ENCODE results near the gene FAIM2. TPM values are rescaled to one million over a fixed set of nuclear protein-coding genes. Genes with fewer than 3 reads are reported as not detected.

Gene FAIM2
- total and polyA plus RNA-seq, 2 donors = 0.24 to 0.41 TPM

DNA sequence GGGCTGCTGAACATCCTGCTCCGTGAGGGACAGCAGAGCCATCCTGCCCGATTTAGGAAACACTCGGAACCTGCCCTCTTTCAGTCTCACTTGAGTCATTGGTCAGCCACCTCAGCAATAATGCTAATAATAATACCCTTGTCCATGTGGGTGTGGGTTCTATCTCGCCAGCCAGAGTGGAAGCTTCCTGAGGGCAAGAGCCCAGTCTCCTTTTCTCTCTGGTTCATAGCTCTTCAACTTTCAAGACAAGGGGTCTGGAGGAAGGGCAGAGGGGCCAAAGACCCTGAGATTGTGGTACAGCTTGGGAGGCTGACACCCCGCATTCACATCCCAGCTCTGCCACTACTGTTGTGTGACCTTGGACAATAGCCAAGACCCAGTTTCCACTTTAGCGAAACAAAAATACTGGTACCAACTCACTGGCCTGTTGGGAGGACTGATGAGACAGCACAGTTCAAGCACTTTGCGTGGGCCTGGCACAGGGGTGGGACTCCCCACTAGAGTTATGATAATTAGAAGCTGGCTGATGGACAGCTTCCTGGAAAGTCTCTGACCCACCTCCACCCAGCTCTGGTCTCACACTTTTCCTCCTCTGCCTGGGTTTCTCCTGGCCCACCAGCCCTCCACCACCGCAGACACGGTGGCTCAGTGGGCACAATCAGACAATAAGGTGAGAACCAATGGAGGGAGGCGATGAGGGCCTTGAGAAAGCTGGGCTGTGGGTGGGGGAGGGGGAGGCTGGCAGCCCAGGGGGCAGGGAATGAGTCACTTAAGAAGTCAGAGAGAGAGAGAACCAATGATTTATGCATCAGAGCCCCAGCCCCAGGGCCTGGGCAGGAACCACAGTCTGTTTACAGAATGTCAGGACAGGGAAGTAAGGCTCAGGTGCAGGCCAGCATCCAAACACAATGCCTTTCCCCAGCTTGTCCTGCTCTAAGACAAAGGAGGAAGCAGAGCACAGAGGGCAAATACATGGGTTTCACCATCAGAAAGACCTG is 9.6 kb downstream of the FAIM2 start:
- no peaks in the 10 kb centered on the region for H3K4me1 ChIP-seq (ENCODE audit: control insufficient read depth in 2 of 2, insufficient read depth in 2 of 2, low read length in 2 of 2)
- no peaks in the 10 kb centered on the region for H3K9me3 ChIP-seq (ENCODE audit: control insufficient read depth in 2 of 2, insufficient read depth in 1 of 2, low read length in 1 of 2)
- WGBS = 93% methylated on average over 10 of the region's 10 CpGs
- no peaks in the 10 kb centered on the region for H3K36me3 ChIP-seq (ENCODE audit: control insufficient read depth in 2 of 2, insufficient read depth in 2 of 2, low read length in 1 of 2)
- peaks cover 0 to 36% of the 10 kb centered on the region in 2 donors for H3K27me3 ChIP-seq (ENCODE audit: control insufficient read depth in 2 of 2, insufficient read depth in 1 of 2, low read length in 1 of 2)
- no peak overlapping the region for H3K27ac ChIP-seq (ENCODE audit: low read depth in 1 of 2, low read length in 1 of 2)
- no peak for DNase-seq (ENCODE audit: low read depth in 6 of 9, low spot score in 9 of 9)
- no peak overlapping the region for H3K4me3 ChIP-seq (ENCODE audit: low read length in 2 of 2)

DNA sequence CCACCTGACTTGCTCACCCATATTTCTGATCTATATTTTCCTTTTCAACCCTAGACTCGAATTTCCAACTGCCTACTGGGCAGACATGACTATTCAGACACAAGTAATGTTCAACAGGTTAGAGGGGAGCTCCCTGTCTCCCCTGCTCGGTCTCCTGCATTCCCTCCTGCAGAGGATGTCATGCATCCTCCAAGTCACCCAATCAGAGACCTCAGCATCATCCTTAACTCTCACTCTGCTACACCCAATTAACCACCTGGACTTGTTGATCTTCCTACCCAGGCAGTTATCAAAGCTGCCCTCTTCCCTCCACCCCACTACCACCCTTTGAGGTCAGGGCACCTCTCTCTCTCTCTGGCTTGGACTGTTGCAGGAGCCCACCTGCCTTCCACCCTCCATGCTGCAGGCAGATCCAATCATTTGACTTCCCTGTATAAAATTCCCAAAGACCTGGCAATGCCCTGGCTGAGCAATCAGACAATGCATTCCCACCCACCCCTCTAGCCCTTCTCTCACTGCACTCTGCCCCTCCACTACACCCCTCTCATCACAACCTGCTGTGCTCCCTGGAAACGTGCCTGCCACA is 10.9 kb downstream of the FAIM2 start:
- no peaks in the 10 kb centered on the region for H3K36me3 ChIP-seq (ENCODE audit: control insufficient read depth in 2 of 2, insufficient read depth in 2 of 2, low read length in 1 of 2)
- H3K9me3 ChIP-seq (ENCODE audit: control insufficient read depth in 2 of 2, insufficient read depth in 1 of 2, low read length in 1 of 2) = no peaks in the 10 kb centered on the region
- no peaks in the 10 kb centered on the region for H3K4me1 ChIP-seq (ENCODE audit: control insufficient read depth in 2 of 2, insufficient read depth in 2 of 2, low read length in 2 of 2)
- peaks cover 0 to 39% of the 10 kb centered on the region in 2 donors for H3K27me3 ChIP-seq (ENCODE audit: control insufficient read depth in 2 of 2, insufficient read depth in 1 of 2, low read length in 1 of 2)
- H3K27ac ChIP-seq (ENCODE audit: low read depth in 1 of 2, low read length in 1 of 2) = no peak overlapping the region
- DNase-seq (ENCODE audit: low read depth in 6 of 9, low spot score in 9 of 9) = no peak
- no peak overlapping the region for H3K4me3 ChIP-seq (ENCODE audit: low read length in 2 of 2)
- 85% methylated on average over 3 of the region's 3 CpGs for WGBS

DNA sequence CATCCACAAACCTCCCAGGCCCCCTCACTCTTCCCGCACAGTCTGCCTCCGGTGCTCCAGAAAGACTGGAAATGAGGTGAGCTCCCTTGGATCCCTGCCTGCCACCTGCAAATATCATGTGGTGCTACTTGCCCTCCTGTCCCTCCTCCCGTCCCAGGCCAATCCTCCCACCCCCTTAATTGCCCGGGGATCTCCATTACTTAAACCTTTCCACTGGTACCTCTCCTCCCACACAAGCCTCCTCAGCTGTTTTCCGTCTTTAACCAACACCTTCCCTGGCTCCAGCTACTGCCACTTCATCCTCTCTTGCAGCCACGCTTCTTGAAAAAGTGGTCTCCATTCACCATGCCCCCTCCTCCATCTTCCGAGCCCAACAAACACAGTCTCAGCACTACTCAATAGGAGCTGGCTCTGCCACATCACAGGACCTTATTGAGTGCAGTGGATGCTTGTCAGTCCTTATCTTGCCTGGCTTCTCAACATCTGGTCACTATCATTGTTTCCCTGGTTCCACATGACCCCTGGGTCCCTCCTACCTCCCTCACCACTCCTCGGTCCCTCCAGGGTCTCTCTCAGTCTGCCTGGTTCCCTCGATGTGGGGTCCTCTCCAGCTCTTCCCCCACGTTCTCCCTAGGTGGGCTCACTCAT is 11.5 kb downstream of the FAIM2 start:
- 93% methylated on average over 10 of the region's 10 CpGs for WGBS
- no peak for DNase-seq (ENCODE audit: low read depth in 6 of 9, low spot score in 9 of 9)
- H3K4me1 ChIP-seq (ENCODE audit: control insufficient read depth in 2 of 2, insufficient read depth in 2 of 2, low read length in 2 of 2) = no peaks in the 10 kb centered on the region

DNA sequence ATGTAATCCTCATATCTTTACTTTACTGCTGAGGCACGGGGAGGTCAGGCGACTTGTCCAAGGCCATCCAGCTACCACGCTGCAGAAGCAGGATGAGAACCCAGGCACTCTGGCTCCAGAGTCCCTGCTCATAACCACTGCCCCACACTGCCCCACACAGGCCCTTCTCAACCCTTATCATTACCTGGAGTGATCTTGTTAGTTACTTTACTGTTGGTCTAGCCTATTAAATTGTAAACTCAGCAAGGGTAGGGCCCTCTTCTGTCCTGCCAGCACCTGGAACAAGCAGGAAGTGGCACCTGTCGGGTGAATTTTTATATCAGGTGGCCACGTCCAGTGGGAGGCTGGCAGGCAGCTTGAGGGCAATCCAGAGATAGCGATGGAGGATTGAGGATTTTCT is 12.2 kb downstream of the FAIM2 start:
- H3K27me3 ChIP-seq (ENCODE audit: control insufficient read depth in 2 of 2, insufficient read depth in 1 of 2, low read length in 1 of 2) = peaks cover 0 to 39% of the 10 kb centered on the region in 2 donors
- WGBS = 95% methylated on average over 6 of the region's 6 CpGs
- no peaks in the 10 kb centered on the region for H3K36me3 ChIP-seq (ENCODE audit: control insufficient read depth in 2 of 2, insufficient read depth in 2 of 2, low read length in 1 of 2)
- H3K9me3 ChIP-seq (ENCODE audit: control insufficient read depth in 2 of 2, insufficient read depth in 1 of 2, low read length in 1 of 2) = no peaks in the 10 kb centered on the region
- no peak for DNase-seq (ENCODE audit: low read depth in 6 of 9, low spot score in 9 of 9)
- H3K4me3 ChIP-seq (ENCODE audit: low read length in 2 of 2) = no peak overlapping the region
- no peak overlapping the region for H3K27ac ChIP-seq (ENCODE audit: low read depth in 1 of 2, low read length in 1 of 2)
- H3K4me1 ChIP-seq (ENCODE audit: control insufficient read depth in 2 of 2, insufficient read depth in 2 of 2, low read length in 2 of 2) = no peaks in the 10 kb centered on the region

More for the DNA sequence above, 11.5 kb downstream of the FAIM2 start:
- peaks cover 0 to 39% of the 10 kb centered on the region in 2 donors for H3K27me3 ChIP-seq (ENCODE audit: control insufficient read depth in 2 of 2, insufficient read depth in 1 of 2, low read length in 1 of 2)
- H3K36me3 ChIP-seq (ENCODE audit: control insufficient read depth in 2 of 2, insufficient read depth in 2 of 2, low read length in 1 of 2) = no peaks in the 10 kb centered on the region
- no peak overlapping the region for H3K27ac ChIP-seq (ENCODE audit: low read depth in 1 of 2, low read length in 1 of 2)
- no peak overlapping the region for H3K4me3 ChIP-seq (ENCODE audit: low read length in 2 of 2)
- no peaks in the 10 kb centered on the region for H3K9me3 ChIP-seq (ENCODE audit: control insufficient read depth in 2 of 2, insufficient read depth in 1 of 2, low read length in 1 of 2)

DNA sequence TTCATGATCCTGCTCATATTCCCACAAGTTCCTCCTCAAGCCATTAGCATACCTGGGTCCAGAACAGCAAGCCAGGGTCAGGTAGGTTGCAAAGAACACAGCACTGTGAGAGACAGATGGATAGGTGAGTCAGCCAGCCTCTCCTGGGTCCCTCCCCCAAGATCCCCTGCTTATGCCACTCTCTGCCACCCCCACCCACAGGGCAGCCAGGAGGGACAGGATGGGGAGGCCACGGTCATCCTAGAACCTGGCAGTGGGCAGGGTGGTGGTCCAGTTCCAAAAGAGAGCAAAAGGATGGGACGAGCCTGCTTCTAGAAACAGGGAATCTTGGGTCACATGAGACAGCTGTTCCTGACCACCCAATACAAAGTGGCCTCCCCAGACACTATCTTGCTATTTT is 12.7 kb downstream of the FAIM2 start:
- Histone ChIP-seq H3K36me3 (ENCODE audit: control insufficient read depth in 2 of 2, insufficient read depth in 2 of 2, low read length in 1 of 2) (no peaks in the 10 kb centered on the region), H3K9me3 (ENCODE audit: control insufficient read depth in 2 of 2, insufficient read depth in 1 of 2, low read length in 1 of 2) (no peaks in the 10 kb centered on the region), H3K4me1 (ENCODE audit: control insufficient read depth in 2 of 2, insufficient read depth in 2 of 2, low read length in 2 of 2) (no peaks in the 10 kb centered on the region), H3K27me3 (ENCODE audit: control insufficient read depth in 2 of 2, insufficient read depth in 1 of 2, low read length in 1 of 2) (peaks cover 0 to 41% of the 10 kb centered on the region in 2 donors), H3K4me3 (ENCODE audit: low read length in 2 of 2) (no peak overlapping the region), H3K27ac (ENCODE audit: low read depth in 1 of 2, low read length in 1 of 2) (no peak overlapping the region)
- DNase-seq (ENCODE audit: low read depth in 6 of 9, low spot score in 9 of 9) = no peak
- WGBS = 95% methylated on average over 2 of the region's 2 CpGs

DNA sequence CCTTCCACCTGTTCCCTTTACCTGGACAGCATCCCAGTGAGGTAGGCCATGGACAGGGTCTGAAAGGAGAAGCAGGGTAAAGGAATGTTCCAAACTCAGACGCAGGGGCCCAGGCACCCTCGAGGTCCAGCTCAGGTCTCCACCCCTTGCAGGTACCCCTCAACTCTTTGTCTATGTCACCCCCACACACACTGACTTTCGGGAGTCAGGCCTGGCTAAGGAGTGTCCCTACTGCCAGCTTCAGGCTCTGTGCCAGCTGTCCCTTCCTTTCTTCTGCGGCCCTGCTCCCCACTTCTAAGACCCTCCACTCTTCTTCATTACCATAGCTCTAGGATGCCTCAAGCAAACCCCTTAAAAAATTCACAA is 13.6 kb downstream of the FAIM2 start:
- 94% methylated on average over 4 of the region's 4 CpGs for WGBS
- Histone ChIP-seq H3K36me3 (ENCODE audit: control insufficient read depth in 2 of 2, insufficient read depth in 2 of 2, low read length in 1 of 2) (no peaks in the 10 kb centered on the region), H3K27ac (ENCODE audit: low read depth in 1 of 2, low read length in 1 of 2) (no peak overlapping the region)

DNA sequence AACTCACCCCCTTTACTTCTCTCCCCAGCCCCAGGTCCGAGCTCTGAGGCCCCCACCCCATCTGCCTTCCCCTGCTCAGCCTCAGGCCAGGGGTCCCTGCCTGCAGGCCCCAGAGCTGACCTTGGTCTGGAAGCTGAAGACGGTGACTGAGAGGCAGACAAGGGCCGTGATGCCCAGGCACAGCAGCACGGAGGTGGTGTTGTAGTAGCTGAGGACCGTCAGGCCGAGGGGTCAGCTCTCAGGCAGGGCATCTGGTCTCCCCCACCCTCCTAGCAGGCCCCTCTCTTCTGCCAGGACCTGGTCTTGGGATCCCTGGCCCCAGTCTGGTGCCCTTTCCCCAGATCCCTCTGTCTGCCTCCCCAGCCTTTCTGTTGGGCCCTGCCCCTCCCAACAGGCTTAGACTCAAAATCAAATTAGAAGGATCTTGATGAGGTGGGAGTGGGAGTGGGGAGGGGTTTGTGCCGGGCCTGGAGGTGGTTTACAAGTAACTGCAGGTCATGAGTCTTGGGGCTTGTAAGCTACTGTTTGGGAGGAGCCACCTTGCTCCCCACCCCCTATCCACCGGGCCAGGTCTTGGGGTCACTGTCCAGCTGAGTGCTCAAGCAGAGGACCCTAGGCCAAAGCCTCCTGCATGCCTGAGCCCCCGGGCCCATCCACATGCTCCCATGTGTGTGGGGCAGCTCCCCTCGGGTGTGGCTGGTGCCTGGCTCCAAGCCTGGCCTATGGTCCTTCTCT is 14.2 kb downstream of the FAIM2 start:
- Histone ChIP-seq H3K4me3 (ENCODE audit: low read length in 2 of 2) (no peak overlapping the region), H3K27ac (ENCODE audit: low read depth in 1 of 2, low read length in 1 of 2) (no peak overlapping the region), H3K36me3 (ENCODE audit: control insufficient read depth in 2 of 2, insufficient read depth in 2 of 2, low read length in 1 of 2) (no peaks in the 10 kb centered on the region), H3K27me3 (ENCODE audit: control insufficient read depth in 2 of 2, insufficient read depth in 1 of 2, low read length in 1 of 2) (peaks cover 0 to 49% of the 10 kb centered on the region in 2 donors), H3K4me1 (ENCODE audit: control insufficient read depth in 2 of 2, insufficient read depth in 2 of 2, low read length in 2 of 2) (no peaks in the 10 kb centered on the region), H3K9me3 (ENCODE audit: control insufficient read depth in 2 of 2, insufficient read depth in 1 of 2, low read length in 1 of 2) (no peaks in the 10 kb centered on the region)
- DNase-seq (ENCODE audit: low read depth in 6 of 9, low spot score in 9 of 9) = no peak
- WGBS = 94% methylated on average over 10 of the region's 10 CpGs

More for the DNA sequence above, 13.6 kb downstream of the FAIM2 start:
- DNase-seq (ENCODE audit: low read depth in 6 of 9, low spot score in 9 of 9) = no peak
- H3K4me1 ChIP-seq (ENCODE audit: control insufficient read depth in 2 of 2, insufficient read depth in 2 of 2, low read length in 2 of 2) = no peaks in the 10 kb centered on the region
- H3K4me3 ChIP-seq (ENCODE audit: low read length in 2 of 2) = no peak overlapping the region
- no peaks in the 10 kb centered on the region for H3K9me3 ChIP-seq (ENCODE audit: control insufficient read depth in 2 of 2, insufficient read depth in 1 of 2, low read length in 1 of 2)
- peaks cover 0 to 44% of the 10 kb centered on the region in 2 donors for H3K27me3 ChIP-seq (ENCODE audit: control insufficient read depth in 2 of 2, insufficient read depth in 1 of 2, low read length in 1 of 2)

DNA sequence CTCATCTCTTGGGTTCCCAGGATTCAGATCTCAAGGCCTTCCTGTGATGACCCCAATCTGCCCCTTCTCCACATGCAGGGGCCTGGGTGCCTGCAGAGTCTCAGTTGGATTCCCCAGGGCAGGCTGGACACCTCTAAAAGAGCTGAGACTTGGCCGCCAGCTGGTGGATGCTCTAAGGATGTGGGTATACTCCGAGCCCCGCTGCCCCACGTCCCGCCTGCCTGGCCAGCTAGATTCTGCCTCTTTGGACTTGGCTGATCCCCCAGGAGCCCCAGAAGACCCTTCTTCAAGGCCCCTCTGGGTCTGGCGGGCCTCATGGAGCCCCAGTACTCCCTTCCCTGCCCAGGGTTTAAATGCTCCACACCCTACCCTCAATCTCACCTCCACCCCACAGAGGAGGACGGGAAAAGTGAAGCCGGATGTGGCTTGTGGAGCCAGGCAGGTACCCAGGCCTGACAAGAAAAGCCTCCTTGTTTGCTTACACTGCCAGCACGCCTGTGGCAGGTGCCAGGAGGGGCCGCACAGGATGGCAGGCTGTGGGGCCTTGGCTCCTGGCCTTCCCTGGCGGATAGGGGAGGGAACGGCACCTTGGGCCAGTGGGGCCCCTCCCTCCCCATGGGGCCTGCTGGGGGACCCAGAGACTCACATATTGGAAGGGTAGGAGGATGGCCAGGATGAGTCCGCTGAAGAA is 15.1 kb downstream of the FAIM2 start:
- DNase-seq (ENCODE audit: low read depth in 6 of 9, low spot score in 9 of 9) = no peak
- Histone ChIP-seq H3K27ac (ENCODE audit: low read depth in 1 of 2, low read length in 1 of 2) (no peak overlapping the region), H3K4me3 (ENCODE audit: low read length in 2 of 2) (no peak overlapping the region), H3K36me3 (ENCODE audit: control insufficient read depth in 2 of 2, insufficient read depth in 2 of 2, low read length in 1 of 2) (no peaks in the 10 kb centered on the region), H3K4me1 (ENCODE audit: control insufficient read depth in 2 of 2, insufficient read depth in 2 of 2, low read length in 2 of 2) (no peaks in the 10 kb centered on the region), H3K27me3 (ENCODE audit: control insufficient read depth in 2 of 2, insufficient read depth in 1 of 2, low read length in 1 of 2) (peaks cover 0 to 49% of the 10 kb centered on the region in 2 donors), H3K9me3 (ENCODE audit: control insufficient read depth in 2 of 2, insufficient read depth in 1 of 2, low read length in 1 of 2) (no peaks in the 10 kb centered on the region)
- WGBS = 98% methylated on average over 13 of the region's 13 CpGs
